Glutamatergic neuron (in vitro differentiated cells): Measurements from ENCODE around the gene ELP5. TPM values are rescaled to one million over a fixed set of nuclear protein-coding genes. Genes with fewer than 3 reads are reported as not detected.

Experiments used
- DNase-seq: peaks from one replicate; pipeline ENCODE4 v3.0.0; 2022
- H3K27ac Mint-ChIP-seq: one replicate; pipeline ENCODE4 v1.8.0; 2020; ENCODE audit warnings: mild to moderate bottlenecking, mixed read lengths, inconsistent platforms; ENCODE audit not compliant: unreplicated experiment
- H3K27me3 Mint-ChIP-seq: one replicate; pipeline ENCODE4 v1.8.0; 2020; ENCODE audit warnings: mild to moderate bottlenecking, moderate library complexity, mixed read lengths, inconsistent platforms; ENCODE audit not compliant: unreplicated experiment
- H3K36me3 Mint-ChIP-seq: one replicate; pipeline ENCODE4 v1.8.0; 2020; ENCODE audit warnings: mild to moderate bottlenecking, mixed read lengths, inconsistent platforms; ENCODE audit not compliant: unreplicated experiment
- H3K4me1 Mint-ChIP-seq: one replicate; pipeline ENCODE4 v1.8.0; 2020; ENCODE audit warnings: mild to moderate bottlenecking, low read depth, mixed read lengths, inconsistent platforms; ENCODE audit not compliant: unreplicated experiment
- H3K4me3 Mint-ChIP-seq: one replicate; pipeline ENCODE4 v1.8.0; 2020; ENCODE audit warnings: mild to moderate bottlenecking, mixed read lengths, inconsistent platforms; ENCODE audit not compliant: unreplicated experiment
- H3K9me3 Mint-ChIP-seq: one replicate; pipeline ENCODE4 v1.8.0; 2020; ENCODE audit warnings: mild to moderate bottlenecking, moderate library complexity, mixed read lengths, inconsistent platforms; ENCODE audit not compliant: unreplicated experiment
- total RNA-seq: library from RNA; stranded (reverse); fragmentation: NEBNext Ultra II Directional; extraction: Animal tissue kit (Norgen Biotek cat#: 25700); gene quantifications from one replicate; pipeline ENCODE4 v1.2.1, GENCODE V29; 2021; ENCODE audit not compliant: unreplicated experiment
- TF ChIP-seq, protein P1 (sequence below): fragments of 200-600 bp; sonication (generic); IDR thresholded peaks from one replicate; pipeline ENCODE4 v1.5.0; 2021; ENCODE audit not compliant: partially characterized antibody, unreplicated experiment

ELP5 gene
- total RNA-seq, 1 donor from 2014 or later, result 34.1 TPM

- TF ChIP-seq, protein P1, sequence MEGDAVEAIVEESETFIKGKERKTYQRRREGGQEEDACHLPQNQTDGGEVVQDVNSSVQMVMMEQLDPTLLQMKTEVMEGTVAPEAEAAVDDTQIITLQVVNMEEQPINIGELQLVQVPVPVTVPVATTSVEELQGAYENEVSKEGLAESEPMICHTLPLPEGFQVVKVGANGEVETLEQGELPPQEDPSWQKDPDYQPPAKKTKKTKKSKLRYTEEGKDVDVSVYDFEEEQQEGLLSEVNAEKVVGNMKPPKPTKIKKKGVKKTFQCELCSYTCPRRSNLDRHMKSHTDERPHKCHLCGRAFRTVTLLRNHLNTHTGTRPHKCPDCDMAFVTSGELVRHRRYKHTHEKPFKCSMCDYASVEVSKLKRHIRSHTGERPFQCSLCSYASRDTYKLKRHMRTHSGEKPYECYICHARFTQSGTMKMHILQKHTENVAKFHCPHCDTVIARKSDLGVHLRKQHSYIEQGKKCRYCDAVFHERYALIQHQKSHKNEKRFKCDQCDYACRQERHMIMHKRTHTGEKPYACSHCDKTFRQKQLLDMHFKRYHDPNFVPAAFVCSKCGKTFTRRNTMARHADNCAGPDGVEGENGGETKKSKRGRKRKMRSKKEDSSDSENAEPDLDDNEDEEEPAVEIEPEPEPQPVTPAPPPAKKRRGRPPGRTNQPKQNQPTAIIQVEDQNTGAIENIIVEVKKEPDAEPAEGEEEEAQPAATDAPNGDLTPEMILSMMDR, result no peak
- peaks cover 4% of the 10 kb centered on the region for H3K4me1 Mint-ChIP-seq
- H3K36me3 Mint-ChIP-seq, result no peaks in the 10 kb centered on the region
- peak overlapping the region; percentile 73 for H3K4me3 Mint-ChIP-seq
- H3K27ac Mint-ChIP-seq, result no peak overlapping the region
- no peak for DNase-seq
- peaks cover 20% of the 10 kb centered on the region for H3K27me3 Mint-ChIP-seq
- peaks cover 2% of the 10 kb centered on the region for H3K9me3 Mint-ChIP-seq
Observed at GRCh38 chr17:7281953-7282751, 30.1 kb downstream of the ELP5 start.

GRCh38 chr17:7282752-7283321 lies 30.8 kb downstream of the ELP5 start:
- Mint-ChIP-seq H3K27ac (no peak overlapping the region), H3K27me3 (peaks cover 22% of the 10 kb centered on the region), H3K36me3 (no peaks in the 10 kb centered on the region), H3K4me1 (peaks cover 4% of the 10 kb centered on the region), H3K4me3 (peak overlapping the region; percentile 25), H3K9me3 (peaks cover 2% of the 10 kb centered on the region)
- DNase-seq, result no peak
- TF ChIP-seq, protein P1, result no peak

- Mint-ChIP-seq H3K27ac (no peak overlapping the region), H3K9me3 (peaks cover 2% of the 10 kb centered on the region), H3K27me3 (peaks cover 22% of the 10 kb centered on the region), H3K4me1 (peaks cover 4% of the 10 kb centered on the region), H3K36me3 (no peaks in the 10 kb centered on the region), H3K4me3 (no peak overlapping the region)
- TF ChIP-seq, protein P1, result no peak
- DNase-seq, result no peak
Observed at GRCh38 chr17:7283471-7284216, 31.6 kb downstream of the ELP5 start.

GRCh38 chr17:7284911-7285310 lies 32.9 kb downstream of the ELP5 start:
- H3K27me3 Mint-ChIP-seq, result peaks cover 20% of the 10 kb centered on the region
- no peaks in the 10 kb centered on the region for H3K36me3 Mint-ChIP-seq
- H3K4me1 Mint-ChIP-seq, result peaks cover 4% of the 10 kb centered on the region
- DNase-seq, result no peak
- H3K27ac Mint-ChIP-seq, result no peak overlapping the region
- peaks cover 2% of the 10 kb centered on the region for H3K9me3 Mint-ChIP-seq
- TF ChIP-seq, protein P1, result no peak
- H3K4me3 Mint-ChIP-seq, result no peak overlapping the region

GRCh38 chr17:7285679-7286078 lies 33.7 kb downstream of the ELP5 start:
- Mint-ChIP-seq H3K27ac (no peak overlapping the region), H3K4me1 (no peaks in the 10 kb centered on the region), H3K36me3 (no peaks in the 10 kb centered on the region), H3K9me3 (no peaks in the 10 kb centered on the region), H3K4me3 (no peak overlapping the region), H3K27me3 (peaks cover 18% of the 10 kb centered on the region)
- no peak for DNase-seq
- TF ChIP-seq, protein P1, result no peak
